Measurements from ENCODE around the gene MGAT1. TPM values are rescaled to one million over a fixed set of nuclear protein-coding genes. Genes with fewer than 3 reads are reported as not detected.
A peak's percentile ranks its signal among the peaks of the same experiment; 100 is the strongest.
"Not testable (repeated sequence)": the region's sequence is repeated elsewhere in the genome, so short reads cannot be mapped to it uniquely, and the experiment has no call there.

Gene MGAT1
- total RNA-seq, 1 experiment from 2014 or later, result 72.7 TPM

- Histone ChIP-seq H4K5ac (ENCODE audit: insufficient read length, low read depth, low read length) (no peak overlapping the region), H3K18ac (ENCODE audit: insufficient read length, low read depth, low read length) (no peak overlapping the region), H2AFZ (ENCODE audit: low read length) (no peak overlapping the region), H3K56ac (ENCODE audit: insufficient read length, low read depth, low read length) (no peak overlapping the region), H4K91ac (ENCODE audit: insufficient read length, low read depth, low read length) (no peak overlapping the region), H2BK120ac (ENCODE audit: low read depth, low read length, poor library complexity, severe bottlenecking) (no peak overlapping the region), H3K27me3 (ENCODE audit: insufficient read depth, low read length) (no peaks in the 10 kb centered on the region), H3K79me2 (ENCODE audit: insufficient read depth, low read length) (no peaks in the 10 kb centered on the region; the same call in 1 of the 2 replicates), H2BK20ac (ENCODE audit: low read depth, low read length, poor library complexity, severe bottlenecking) (no peak overlapping the region), H4K20me1 (ENCODE audit: control insufficient read depth, insufficient read depth, insufficient read length) (no peaks in the 10 kb centered on the region), H3K14ac (ENCODE audit: insufficient read depth, low read length) (no peak overlapping the region), H3K23me2 (ENCODE audit: insufficient read length, low read depth, low read length, poor library complexity, severe bottlenecking) (no peaks in the 10 kb centered on the region), H3K79me1 (ENCODE audit: insufficient read depth, low read depth, low read length, poor library complexity, severe bottlenecking) (peaks cover 2% of the 10 kb centered on the region), H3T11ph (ENCODE audit: low read length) (no peak overlapping the region), H2BK12ac (ENCODE audit: insufficient read length, low read depth, low read length) (no peak overlapping the region), H3K27ac (ENCODE audit: insufficient read length, low read depth, low read length) (no peak overlapping the region), H4K8ac (replicated peaks; ENCODE audit: insufficient read length, low read depth, low read length) (no peak overlapping the region), H2BK5ac (ENCODE audit: insufficient read length, low read length) (no peak overlapping the region), H3K4me2 (ENCODE audit: insufficient read depth, insufficient read length, low read length) (no peak overlapping the region), H3K9me3 (ENCODE audit: control insufficient read depth, low read depth, low read length) (no peaks in the 10 kb centered on the region), H2AK5ac (ENCODE audit: insufficient read length, low read length) (no peak overlapping the region), H2BK15ac (ENCODE audit: low read depth, low read length) (no peak overlapping the region), H3K9ac (ENCODE audit: extremely low read depth, insufficient read length, low read length) (no peak overlapping the region), H3K4me1 (ENCODE audit: insufficient read depth, low read length) (peaks cover 12% of the 10 kb centered on the region; the same call in 1 of the 2 replicates), H3K4ac (ENCODE audit: low read depth, low read length) (no peak overlapping the region), H3K23ac (ENCODE audit: insufficient read length, low read depth, low read length) (no peak overlapping the region)
- Mint-ChIP-seq H3K27ac (peak overlapping the region; percentile 31 to 69 (median 65); a peak in 3 of 7 replicates), H3K9me3 (no peaks in the 10 kb centered on the region; a peak in 1 of 5 replicates), H3K4me1 (peaks cover 38 to 50% of the 10 kb centered on the region in 2 experiments), H3K4me3 (no peak overlapping the region), H3K36me3 (ENCODE audit: insufficient read depth in 1 of 3, low read depth in 3 of 3) (peaks cover 12 to 44% (median 29%) of the 10 kb centered on the region in 3 experiments; a peak in 6 of 7 replicates), H3K27me3 (ENCODE audit: low read depth) (no peaks in the 10 kb centered on the region)
- WGBS (ENCODE audit: extremely low coverage, insufficient read length, low lambda C conversion rate), result no CpG with 5 or more reads among the region's 8 CpGs
- peak; percentile 85 for DNase-seq
- peak; percentile 65 for TF ChIP-seq CTCF (conservative IDR thresholded peaks at IDR 0.05)
Observed at GRCh38 chr5:180790020-180790419, 12.6 kb downstream of the MGAT1 start.

- not testable (repeated sequence) for H3K9me3 Mint-ChIP-seq
Observed at GRCh38 chr5:180788651-180789410, 13.8 kb downstream of the MGAT1 start.

More at GRCh38 chr5:180788651-180789410, 13.8 kb downstream of the MGAT1 start:
- peaks cover 12% of the 10 kb centered on the region; the same call in 1 of the 2 replicates for H3K4me1 ChIP-seq (ENCODE audit: insufficient read depth, low read length)
- H3K79me1 ChIP-seq (ENCODE audit: insufficient read depth, low read depth, low read length, poor library complexity, severe bottlenecking); H3K4ac ChIP-seq (ENCODE audit: low read depth, low read length); H3K14ac ChIP-seq (ENCODE audit: insufficient read depth, low read length); H3K18ac ChIP-seq (ENCODE audit: insufficient read length, low read depth, low read length); H3K56ac ChIP-seq (ENCODE audit: insufficient read length, low read depth, low read length); H2BK20ac ChIP-seq (ENCODE audit: low read depth, low read length, poor library complexity, severe bottlenecking); H2BK12ac ChIP-seq (ENCODE audit: insufficient read length, low read depth, low read length); H4K20me1 ChIP-seq (ENCODE audit: control insufficient read depth, insufficient read depth, insufficient read length); H4K91ac ChIP-seq (ENCODE audit: insufficient read length, low read depth, low read length); DNase-seq; H3K4me2 ChIP-seq (ENCODE audit: insufficient read depth, insufficient read length, low read length); H2BK5ac ChIP-seq (ENCODE audit: insufficient read length, low read length); H4K8ac ChIP-seq (replicated peaks; ENCODE audit: insufficient read length, low read depth, low read length); H3K27me3 Mint-ChIP-seq (ENCODE audit: low read depth); H3K23ac ChIP-seq (ENCODE audit: insufficient read length, low read depth, low read length); H2BK15ac ChIP-seq (ENCODE audit: low read depth, low read length); H3K4me3 Mint-ChIP-seq; H3K23me2 ChIP-seq (ENCODE audit: insufficient read length, low read depth, low read length, poor library complexity, severe bottlenecking); H3K27me3 ChIP-seq (ENCODE audit: insufficient read depth, low read length); H3K9me3 ChIP-seq (ENCODE audit: control insufficient read depth, low read depth, low read length); H3K27ac ChIP-seq (ENCODE audit: insufficient read length, low read depth, low read length); H3K27ac Mint-ChIP-seq; H2AK5ac ChIP-seq (ENCODE audit: insufficient read length, low read length); H3T11ph ChIP-seq (ENCODE audit: low read length); H3K9ac ChIP-seq (ENCODE audit: extremely low read depth, insufficient read length, low read length); H2BK120ac ChIP-seq (ENCODE audit: low read depth, low read length, poor library complexity, severe bottlenecking); H2AFZ ChIP-seq (ENCODE audit: low read length); H3K79me2 ChIP-seq (ENCODE audit: insufficient read depth, low read length); H4K5ac ChIP-seq (ENCODE audit: insufficient read length, low read depth, low read length): not testable (repeated sequence)
- peaks cover 44 to 58% of the 10 kb centered on the region in 2 experiments for H3K4me1 Mint-ChIP-seq
- peaks cover 11 to 41% (median 29%) of the 10 kb centered on the region in 3 experiments; a peak in 6 of 7 replicates for H3K36me3 Mint-ChIP-seq (ENCODE audit: insufficient read depth in 1 of 3, low read depth in 3 of 3)
- WGBS (ENCODE audit: extremely low coverage, insufficient read length, low lambda C conversion rate), result no CpG with 5 or more reads among the region's 19 CpGs
